ENCODE data around the gene ARHGAP28. TPM values are rescaled to one million over a fixed set of nuclear protein-coding genes. Genes with fewer than 3 reads are reported as not detected.

ARHGAP28 gene
- total RNA-seq, 2 donors from 2014 or later, result 0.41 to 1.8 TPM

DNA sequence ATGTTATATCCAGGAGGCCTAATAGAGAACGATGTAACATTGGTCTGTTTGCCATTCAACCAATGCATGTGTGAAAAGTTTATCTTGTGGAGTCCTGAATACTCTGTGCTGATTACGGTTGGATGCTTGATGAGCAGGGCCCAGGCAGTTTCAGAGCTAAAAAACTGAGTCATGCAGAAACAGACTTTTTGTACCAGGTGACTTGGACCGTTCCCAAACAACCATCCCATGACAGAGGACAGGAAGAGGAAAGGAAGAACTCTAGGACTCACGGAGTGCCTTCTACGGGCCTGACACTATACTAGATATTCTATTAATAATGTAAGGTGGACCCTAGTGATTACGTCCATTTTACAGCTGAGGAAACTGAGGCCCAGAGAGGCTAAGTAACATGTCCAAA is 142.1 kb downstream of the ARHGAP28 start:
- Histone ChIP-seq H3K27ac (no peak overlapping the region), H3K9me3 (no peaks in the 10 kb centered on the region), H3K36me3 (no peaks in the 10 kb centered on the region), H3K27me3 (replicated peaks; ENCODE audit: insufficient read depth) (no peaks in the 10 kb centered on the region), H3K4me3 (no peak overlapping the region), H3K4me1 (ENCODE audit: control insufficient read depth in 1 of 2, low read depth in 2 of 2) (no peaks in the 10 kb centered on the region)
- TF ChIP-seq CTCF (IDR thresholded peaks at IDR 0.05), result no peak
- DNase-seq (ENCODE audit: low spot score) (no peak), ATAC-seq (ENCODE audit: insufficient number of reproducible peaks, low FRiP score, low read depth) (no peak)

DNA sequence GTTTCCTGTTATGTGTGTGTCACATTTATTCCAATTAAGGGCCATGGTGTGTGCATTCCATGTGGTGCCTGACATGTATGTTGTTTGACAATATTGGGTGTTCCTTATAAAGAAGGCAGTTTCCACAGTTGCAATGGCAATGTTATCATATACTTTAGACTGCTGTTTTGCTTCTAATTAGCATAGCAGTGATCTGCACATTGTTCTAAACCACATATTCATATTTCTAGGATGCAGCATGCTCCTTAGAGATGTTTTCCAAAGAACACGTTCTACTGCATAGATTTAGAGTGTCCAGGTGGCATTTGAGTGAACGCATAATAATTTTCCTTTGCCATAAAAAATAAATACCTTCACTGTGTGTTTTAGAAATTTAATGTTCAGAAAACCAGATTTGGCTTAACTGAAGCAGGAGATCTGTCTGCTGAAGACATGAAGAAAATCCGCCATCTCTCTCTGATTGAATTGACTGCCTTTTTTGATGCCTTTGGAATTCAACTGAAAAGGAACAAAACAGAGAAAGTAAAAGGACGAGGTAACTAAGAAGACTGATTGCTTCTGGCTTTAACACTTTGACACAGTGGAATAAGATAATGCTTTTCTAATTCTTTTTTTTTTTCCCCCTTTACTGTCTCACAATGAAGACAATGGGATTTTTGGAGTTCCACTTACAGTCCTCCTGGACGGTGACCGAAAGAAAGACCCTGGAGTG is 143.7 kb downstream of the ARHGAP28 start:
- ATAC-seq (ENCODE audit: insufficient number of reproducible peaks, low FRiP score, low read depth) (no peak), DNase-seq (ENCODE audit: low spot score) (no peak)
- Histone ChIP-seq H3K36me3 (no peaks in the 10 kb centered on the region), H3K4me1 (ENCODE audit: control insufficient read depth in 1 of 2, low read depth in 2 of 2) (no peaks in the 10 kb centered on the region), H3K27ac (no peak overlapping the region), H3K4me3 (no peak overlapping the region), H3K9me3 (no peaks in the 10 kb centered on the region), H3K27me3 (replicated peaks; ENCODE audit: insufficient read depth) (no peaks in the 10 kb centered on the region)
- TF ChIP-seq CTCF (IDR thresholded peaks at IDR 0.05), result no peak

- H3K4me1 ChIP-seq (ENCODE audit: control insufficient read depth in 1 of 2, low read depth in 2 of 2), result no peaks in the 10 kb centered on the region
- DNase-seq (ENCODE audit: low spot score) (no peak), ATAC-seq (ENCODE audit: insufficient number of reproducible peaks, low FRiP score, low read depth) (no peak)
- no peak overlapping the region for H3K27ac ChIP-seq
- H3K27me3 ChIP-seq (replicated peaks; ENCODE audit: insufficient read depth), result no peaks in the 10 kb centered on the region
- H3K36me3 ChIP-seq, result no peaks in the 10 kb centered on the region
- no peaks in the 10 kb centered on the region for H3K9me3 ChIP-seq
- H3K4me3 ChIP-seq, result no peak overlapping the region
- TF ChIP-seq CTCF (IDR thresholded peaks at IDR 0.05), result no peak
These were observed 144.8 kb downstream of the ARHGAP28 start for GRCh38 chr18:6874315-6874714.

GRCh38 chr18:6875749-6876148 is 146.2 kb downstream of the ARHGAP28 start:
- DNase-seq (ENCODE audit: low spot score) (no peak), ATAC-seq (ENCODE audit: insufficient number of reproducible peaks, low FRiP score, low read depth) (no peak)
- Histone ChIP-seq H3K27ac (no peak overlapping the region), H3K9me3 (no peaks in the 10 kb centered on the region), H3K4me3 (no peak overlapping the region), H3K4me1 (ENCODE audit: control insufficient read depth in 1 of 2, low read depth in 2 of 2) (no peaks in the 10 kb centered on the region), H3K27me3 (replicated peaks; ENCODE audit: insufficient read depth) (no peaks in the 10 kb centered on the region), H3K36me3 (no peaks in the 10 kb centered on the region)
- TF ChIP-seq CTCF (IDR thresholded peaks at IDR 0.05), result no peak

GRCh38 chr18:6876641-6877041 is 147.1 kb downstream of the ARHGAP28 start:
- ATAC-seq (ENCODE audit: insufficient number of reproducible peaks, low FRiP score, low read depth), result no peak
- TF ChIP-seq CTCF (IDR thresholded peaks at IDR 0.05), result no peak

More at GRCh38 chr18:6876641-6877041, 147.1 kb downstream of the ARHGAP28 start:
- H3K4me3 ChIP-seq, result no peak overlapping the region
- H3K4me1 ChIP-seq (ENCODE audit: control insufficient read depth in 1 of 2, low read depth in 2 of 2), result no peaks in the 10 kb centered on the region
- H3K27me3 ChIP-seq (replicated peaks; ENCODE audit: insufficient read depth), result no peaks in the 10 kb centered on the region
- H3K36me3 ChIP-seq, result no peaks in the 10 kb centered on the region
- no peaks in the 10 kb centered on the region for H3K9me3 ChIP-seq
- no peak for DNase-seq (ENCODE audit: low spot score)
- no peak overlapping the region for H3K27ac ChIP-seq
